Calu3 (cell line): Measurements from ENCODE around the gene CNNM2. TPM values are rescaled to one million over a fixed set of nuclear protein-coding genes. Genes with fewer than 3 reads are reported as not detected.

Experiments
- BruUV-seq: library from RNA; stranded (reverse); fragments of 400-500 nt; replicated peaks from 2 replicates; lab custom pipeline; 2021; lab: Mats Ljungman, UMichigan
- CTCF ChIA-PET: fragments of 300-600 bp; sonication (Branson Sonifier 250); formaldehyde crosslinking; loops from one replicate; lab custom pipeline; 2022; ENCODE audit warnings: antibody characterized with exemption; lab: Charles Lee
- DNase-seq: peaks from one replicate; pipeline ENCODE4 v3.0.0; 2022
- H3K27ac Mint-ChIP-seq: one replicate; pipeline ENCODE4 v1.8.0; 2022; ENCODE audit warnings: mixed read lengths; ENCODE audit not compliant: unreplicated experiment
- H3K27me3 Mint-ChIP-seq: one replicate; pipeline ENCODE4 v1.8.0; 2022; ENCODE audit warnings: mixed read lengths; ENCODE audit not compliant: unreplicated experiment
- H3K36me3 Mint-ChIP-seq: one replicate; pipeline ENCODE4 v1.8.0; 2022; ENCODE audit warnings: mild to moderate bottlenecking, moderate library complexity, mixed read lengths; ENCODE audit not compliant: insufficient read depth, unreplicated experiment
- H3K4me1 Mint-ChIP-seq: one replicate; pipeline ENCODE4 v1.8.0; 2022; ENCODE audit warnings: mild to moderate bottlenecking, low read depth, mixed read lengths; ENCODE audit not compliant: unreplicated experiment
- H3K4me3 Mint-ChIP-seq: one replicate; pipeline ENCODE4 v1.8.0; 2022; ENCODE audit warnings: mild to moderate bottlenecking, low read depth, moderate library complexity, mixed read lengths; ENCODE audit not compliant: unreplicated experiment
- H3K9me3 Mint-ChIP-seq: one replicate; pipeline ENCODE4 v1.8.0; 2022; ENCODE audit warnings: low read depth, mixed read lengths; ENCODE audit not compliant: unreplicated experiment
- CTCF ChIP-seq: fragments of 200-600 bp; IDR thresholded peaks from one replicate; pipeline ENCODE4 v1.8.0; 2022; ENCODE audit warnings: antibody characterized with exemption; ENCODE audit not compliant: unreplicated experiment
- intact Hi-C: fragments of 100-400 bp; cut with micrococcal nuclease; formaldehyde crosslinking; loops from one replicate; pipeline ENCODE4 v1.10.0; 2022; ENCODE audit not compliant: unreplicated experiment
- total RNA-seq: library from RNA; stranded (reverse); gene quantifications from 2 replicates; pipeline ENCODE4 v1.2.3, GENCODE V29; 2022

Gene CNNM2
- total RNA-seq, 1 experiment from 2014 or later, result 4.2 TPM

GRCh38 chr10:103053659-103054581 is 135.8 kb downstream of the CNNM2 start:
- no peak for TF ChIP-seq CTCF
- Mint-ChIP-seq H3K9me3 (no peaks in the 10 kb centered on the region), H3K4me3 (no peak overlapping the region)

GRCh38 chr10:103054621-103055020 is 136.5 kb downstream of the CNNM2 start:
- DNase-seq, result no peak
- intact Hi-C loops, result no loop called here
- H3K4me3 Mint-ChIP-seq, result no peak overlapping the region
- H3K4me1 Mint-ChIP-seq, result no peaks in the 10 kb centered on the region
- CTCF ChIA-PET, result no interaction called here
- BruUV-seq, result no TSS peak
- no peaks in the 10 kb centered on the region for H3K27me3 Mint-ChIP-seq
- H3K36me3 Mint-ChIP-seq, result no peaks in the 10 kb centered on the region
- no peak for TF ChIP-seq CTCF
- no peak overlapping the region for H3K27ac Mint-ChIP-seq
- no peaks in the 10 kb centered on the region for H3K9me3 Mint-ChIP-seq

More at GRCh38 chr10:103053659-103054581, 135.8 kb downstream of the CNNM2 start:
- Mint-ChIP-seq H3K36me3 (no peaks in the 10 kb centered on the region), H3K27me3 (no peaks in the 10 kb centered on the region), H3K27ac (no peak overlapping the region), H3K4me1 (no peaks in the 10 kb centered on the region)
- no TSS peak for BruUV-seq
- CTCF ChIA-PET, result no interaction called here
- intact Hi-C loops, result no loop called here
- no peak for DNase-seq

- intact Hi-C loops, result no loop called here
- BruUV-seq, result no TSS peak
- Mint-ChIP-seq H3K9me3 (no peaks in the 10 kb centered on the region), H3K27me3 (no peaks in the 10 kb centered on the region), H3K36me3 (no peaks in the 10 kb centered on the region), H3K27ac (no peak overlapping the region), H3K4me3 (no peak overlapping the region), H3K4me1 (no peaks in the 10 kb centered on the region)
- CTCF ChIA-PET, result no interaction called here
- TF ChIP-seq CTCF, result no peak
- no peak for DNase-seq
These were observed 137.0 kb downstream of the CNNM2 start for GRCh38 chr10:103055105-103055504.

GRCh38 chr10:103058034-103058433 is 139.9 kb downstream of the CNNM2 start:
- Mint-ChIP-seq H3K27me3 (no peaks in the 10 kb centered on the region), H3K4me1 (no peaks in the 10 kb centered on the region), H3K9me3 (no peaks in the 10 kb centered on the region), H3K4me3 (no peak overlapping the region), H3K36me3 (no peaks in the 10 kb centered on the region), H3K27ac (no peak overlapping the region)
- intact Hi-C loops, result no loop called here
- DNase-seq, result no peak
- CTCF ChIA-PET, result interaction anchor here (1.0 kb wide), 1 partner anchor 140 kb away, joined by 3 read pairs; the partner anchor contains the start of gene CNNM2
- no TSS peak for BruUV-seq
- no peak for TF ChIP-seq CTCF
